Peyer's patch (tissue), 4 donors: ENCODE measurements around the gene KRTAP10-6.

Source experiments
- POLR2A ChIP-seq, 2 donors: fragments of 450-650 bp; IDR thresholded peaks; one replicate each; pipeline ENCODE4 v1.5.1; 2017; ENCODE audit warnings: antibody characterized with exemption in 2 of 2, mild to moderate bottlenecking in 2 of 2, moderate library complexity in 2 of 2
- TF ChIP-seq, protein P1 (sequence below), 6 experiments: fragments of 450-650 bp in 4 of 6; fragments of 200-600 bp in 2 of 6; sonication (generic) in 1 of 6; IDR thresholded peaks; one replicate each; pipeline ENCODE4 v1.5.1; 2017 to 2019; ENCODE audit warnings: antibody characterized with exemption in 6 of 6, mild to moderate bottlenecking in 3 of 6, moderate library complexity in 1 of 6

DNA sequence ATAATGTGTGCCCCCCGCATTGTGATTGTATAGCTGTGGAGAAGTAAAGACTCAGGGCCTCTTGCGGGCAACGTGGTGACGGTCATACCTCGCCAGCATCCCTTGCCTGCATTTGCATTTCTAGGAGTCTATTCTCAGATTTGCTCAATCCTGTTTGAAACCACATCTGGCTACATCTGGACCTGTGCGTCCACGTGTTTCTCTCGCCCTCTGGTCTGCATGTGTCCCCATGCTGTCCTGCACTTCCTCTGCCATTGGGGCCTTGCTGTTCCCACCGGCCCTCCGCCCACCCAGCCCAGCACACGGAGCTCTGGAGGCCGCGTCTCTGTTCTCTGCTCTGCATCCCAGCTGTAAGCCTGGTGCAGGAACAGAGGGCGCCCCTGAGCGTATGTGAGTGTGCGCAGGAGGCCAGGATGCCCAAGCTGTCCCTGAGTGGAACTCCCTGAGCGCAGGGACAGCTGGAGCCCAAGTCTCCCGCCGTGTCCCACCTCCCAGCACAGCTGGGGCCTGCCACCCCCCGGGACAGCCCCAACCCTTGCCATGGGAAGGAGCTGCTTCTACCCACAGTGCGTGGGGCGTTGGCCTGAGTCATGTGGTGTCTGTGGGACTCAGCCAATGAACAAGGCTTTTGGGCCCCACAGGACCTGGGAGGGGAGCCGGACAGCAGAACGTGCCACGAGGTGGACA is 42.6 kb downstream of the KRTAP10-6 start:
- TF ChIP-seq, protein P1, sequence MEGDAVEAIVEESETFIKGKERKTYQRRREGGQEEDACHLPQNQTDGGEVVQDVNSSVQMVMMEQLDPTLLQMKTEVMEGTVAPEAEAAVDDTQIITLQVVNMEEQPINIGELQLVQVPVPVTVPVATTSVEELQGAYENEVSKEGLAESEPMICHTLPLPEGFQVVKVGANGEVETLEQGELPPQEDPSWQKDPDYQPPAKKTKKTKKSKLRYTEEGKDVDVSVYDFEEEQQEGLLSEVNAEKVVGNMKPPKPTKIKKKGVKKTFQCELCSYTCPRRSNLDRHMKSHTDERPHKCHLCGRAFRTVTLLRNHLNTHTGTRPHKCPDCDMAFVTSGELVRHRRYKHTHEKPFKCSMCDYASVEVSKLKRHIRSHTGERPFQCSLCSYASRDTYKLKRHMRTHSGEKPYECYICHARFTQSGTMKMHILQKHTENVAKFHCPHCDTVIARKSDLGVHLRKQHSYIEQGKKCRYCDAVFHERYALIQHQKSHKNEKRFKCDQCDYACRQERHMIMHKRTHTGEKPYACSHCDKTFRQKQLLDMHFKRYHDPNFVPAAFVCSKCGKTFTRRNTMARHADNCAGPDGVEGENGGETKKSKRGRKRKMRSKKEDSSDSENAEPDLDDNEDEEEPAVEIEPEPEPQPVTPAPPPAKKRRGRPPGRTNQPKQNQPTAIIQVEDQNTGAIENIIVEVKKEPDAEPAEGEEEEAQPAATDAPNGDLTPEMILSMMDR (IDR thresholded peaks at IDR 0.05), result no peak
- no peak for TF ChIP-seq POLR2A (IDR thresholded peaks at IDR 0.05)
